Activated naive CD4-positive, alpha-beta T cell treated with anti-CD3 and anti-CD28 coated beads, Interleukin-2, amount 50 U/mL, for 72 hours (primary cell): Measurements from ENCODE around the gene UBQLNL. TPM values are rescaled to one million over a fixed set of nuclear protein-coding genes. Genes with fewer than 3 reads are reported as not detected.

Experiments used
- ATAC-seq, 2 donors: fragments of 150-1000 bp; cut with Tn5 transposase; 2 replicates each; pipeline ENCODE4 v1.10.0; 2021; ENCODE audit warnings: mild to moderate bottlenecking in 2 of 2, moderate library complexity in 2 of 2
- DNase-seq, 2 donors: peaks; one replicate each; pipeline ENCODE4 v3.0.0; 2021 to 2022; ENCODE audit warnings: low spot score in 2 of 2
- H3K27ac Mint-ChIP-seq, 2 donors: one replicate each; pipeline ENCODE4 v1.8.0; 2022; ENCODE audit warnings: mild to moderate bottlenecking in 2 of 2, mixed read lengths in 2 of 2
- H3K36me3 Mint-ChIP-seq, 2 donors: one replicate each; pipeline ENCODE4 v1.8.0; 2022; ENCODE audit warnings: mixed read lengths in 2 of 2
- H3K9me3 Mint-ChIP-seq, 2 donors: one replicate each; pipeline ENCODE4 v1.8.0; 2022; ENCODE audit warnings: mixed read lengths in 2 of 2
- total RNA-seq, 2 donors: library from RNA; stranded (reverse); gene quantifications; one replicate each; pipeline ENCODE4 v1.2.3, GENCODE V29; 2022

UBQLNL gene, protein sequence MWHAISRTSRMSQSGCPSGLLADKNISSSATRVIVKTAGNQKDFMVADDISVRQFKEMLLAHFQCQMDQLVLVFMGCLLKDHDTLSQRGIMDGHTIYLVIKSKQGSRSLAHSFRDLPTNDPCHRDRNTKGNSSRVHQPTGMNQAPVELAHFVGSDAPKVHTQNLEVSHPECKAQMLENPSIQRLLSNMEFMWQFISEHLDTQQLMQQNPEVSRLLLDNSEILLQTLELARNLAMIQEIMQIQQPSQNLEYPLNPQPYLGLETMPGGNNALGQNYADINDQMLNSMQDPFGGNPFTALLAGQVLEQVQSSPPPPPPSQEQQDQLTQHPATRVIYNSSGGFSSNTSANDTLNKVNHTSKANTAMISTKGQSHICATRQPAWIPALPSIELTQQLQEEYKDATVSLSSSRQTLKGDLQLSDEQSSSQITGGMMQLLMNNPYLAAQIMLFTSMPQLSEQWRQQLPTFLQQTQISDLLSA
- under 1 TPM; 0.21 to 0.32 TPM for total RNA-seq

- ATAC-seq (no peak), DNase-seq (no peak)
- Mint-ChIP-seq H3K36me3 (no peaks in the 10 kb centered on the region), H3K9me3 (no peaks in the 10 kb centered on the region), H3K27ac (no peak within 1 kb of the TSS)
Observed at GRCh38 chr11:5516599-5516998, at the start of gene UBQLNL. Gene UBQLNL (minus strand): TSS chr11:5516699. CDS start chr11:5516441, 258 bp downstream.

DNA sequence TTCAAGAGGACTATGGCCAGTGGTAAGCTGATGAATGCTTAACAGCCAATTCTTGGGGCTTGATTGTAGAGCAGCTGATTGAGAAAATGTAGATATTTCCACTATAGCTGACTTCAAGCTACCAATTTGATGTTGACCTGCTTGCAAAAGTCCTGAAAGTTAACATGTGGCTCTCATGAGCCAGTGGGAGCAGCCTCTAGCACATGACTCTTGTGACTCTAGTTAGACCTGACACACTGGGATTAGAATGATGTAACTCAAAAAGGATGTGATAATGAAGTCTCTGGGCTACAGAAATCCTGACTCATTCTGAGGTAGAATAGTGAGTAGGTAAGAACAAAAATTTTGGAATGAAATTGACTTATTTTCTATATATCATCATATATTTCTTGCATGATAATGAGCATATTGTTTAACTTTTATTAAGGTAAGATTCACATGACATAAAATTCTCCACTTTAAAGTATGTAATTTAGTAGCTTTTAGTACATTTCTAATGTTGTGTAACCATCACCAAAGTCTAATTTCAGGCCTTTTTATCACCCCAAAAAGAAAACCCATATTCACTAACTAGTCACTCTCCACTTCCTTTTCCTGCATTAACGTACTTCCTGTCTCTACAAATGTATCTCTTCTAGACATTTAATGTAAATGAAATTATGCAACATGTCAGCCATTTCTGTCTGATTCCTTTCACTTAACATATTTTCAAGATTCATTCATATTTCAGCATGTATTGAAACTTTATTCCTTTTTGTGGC is 47.9 kb upstream of the UBQLNL start:
- peaks cover 3 to 8% of the 10 kb centered on the region in 2 donors for H3K9me3 Mint-ChIP-seq
- DNase-seq = no peak
- ATAC-seq = no peak
- H3K36me3 Mint-ChIP-seq = peaks cover 4 to 5% of the 10 kb centered on the region in 2 donors
- H3K27ac Mint-ChIP-seq = no peak overlapping the region

- no peaks in the 10 kb centered on the region for H3K36me3 Mint-ChIP-seq
- no peak overlapping the region for H3K27ac Mint-ChIP-seq
- H3K9me3 Mint-ChIP-seq = no peaks in the 10 kb centered on the region
- ATAC-seq = no peak
- no peak for DNase-seq
Observed at GRCh38 chr11:5557751-5558150, 41.3 kb upstream of the UBQLNL start.

DNA sequence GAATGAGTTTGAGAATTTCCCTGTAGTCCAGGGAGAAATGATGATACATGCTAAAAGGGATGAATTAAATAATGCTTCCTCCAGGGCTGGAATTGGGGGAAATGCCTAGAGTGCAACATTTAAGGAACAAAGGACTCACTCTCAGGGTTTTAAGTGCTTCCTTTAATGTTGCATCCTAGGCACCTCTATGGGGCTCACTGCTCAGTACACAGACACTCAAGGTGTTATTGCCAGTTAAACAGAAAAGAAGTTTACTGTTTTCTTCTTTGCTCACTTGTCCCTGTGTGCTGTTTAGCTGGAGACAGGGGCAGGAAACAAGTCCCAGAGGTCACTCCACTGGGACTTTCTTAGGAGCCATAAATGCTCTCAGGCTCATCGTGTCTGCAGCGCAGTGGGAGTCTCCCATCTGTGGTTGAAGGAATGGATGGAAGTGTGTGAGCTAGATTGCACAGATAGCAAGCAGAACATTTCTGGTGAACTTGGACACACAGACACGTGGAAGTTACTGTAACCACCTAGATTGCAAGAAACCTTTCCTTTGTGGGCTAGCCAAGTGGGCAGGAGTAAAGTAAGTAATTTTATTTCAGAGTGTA is 40.2 kb upstream of the UBQLNL start:
- DNase-seq = no peak
- no peaks in the 10 kb centered on the region for H3K36me3 Mint-ChIP-seq
- ATAC-seq = no peak
- no peak overlapping the region for H3K27ac Mint-ChIP-seq
- H3K9me3 Mint-ChIP-seq = no peaks in the 10 kb centered on the region

DNA sequence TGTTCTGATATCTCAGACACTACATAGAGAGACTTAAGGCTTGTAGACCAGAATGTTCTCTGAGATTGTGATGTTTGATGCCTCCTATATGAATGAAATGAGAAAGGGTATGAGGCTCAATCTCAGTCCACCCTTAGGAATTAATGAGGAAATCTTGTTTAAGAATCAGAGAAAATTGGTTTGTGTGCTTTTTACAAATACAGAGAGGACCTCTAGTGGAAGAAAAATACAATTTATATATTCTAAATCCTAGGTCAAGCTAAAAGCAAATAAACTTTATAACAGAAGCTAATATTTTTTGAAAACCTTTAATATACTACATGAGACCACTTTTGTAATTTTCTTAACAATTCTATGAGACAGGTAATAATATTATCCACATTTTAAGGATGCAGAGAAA is 36.8 kb upstream of the UBQLNL start:
- DNase-seq (no peak), ATAC-seq (no peak)
- Mint-ChIP-seq H3K27ac (no peak overlapping the region), H3K36me3 (no peaks in the 10 kb centered on the region), H3K9me3 (no peaks in the 10 kb centered on the region)

- no peaks in the 10 kb centered on the region for H3K36me3 Mint-ChIP-seq
- peak; percentile 30 to 46 for ATAC-seq
- no peaks in the 10 kb centered on the region for H3K9me3 Mint-ChIP-seq
- DNase-seq = no peak
- H3K27ac Mint-ChIP-seq = peak overlapping the region in 1 of 2 donors; percentile 40
Observed at GRCh38 chr11:5550440-5551095, 34.1 kb upstream of the UBQLNL start.

GRCh38 chr11:5548440-5548839 is 31.9 kb upstream of the UBQLNL start, which contains the start of gene OR52H1:
Gene OR52H1 (minus strand): TSS chr11:5548540. CDS start chr11:5545505, 3,035 bp downstream.
- DNase-seq (no peak), ATAC-seq (no peak)
- Mint-ChIP-seq H3K36me3 (no peaks in the 10 kb centered on the region), H3K27ac (no peak within 1 kb of the TSS), H3K9me3 (no peaks in the 10 kb centered on the region)

DNA sequence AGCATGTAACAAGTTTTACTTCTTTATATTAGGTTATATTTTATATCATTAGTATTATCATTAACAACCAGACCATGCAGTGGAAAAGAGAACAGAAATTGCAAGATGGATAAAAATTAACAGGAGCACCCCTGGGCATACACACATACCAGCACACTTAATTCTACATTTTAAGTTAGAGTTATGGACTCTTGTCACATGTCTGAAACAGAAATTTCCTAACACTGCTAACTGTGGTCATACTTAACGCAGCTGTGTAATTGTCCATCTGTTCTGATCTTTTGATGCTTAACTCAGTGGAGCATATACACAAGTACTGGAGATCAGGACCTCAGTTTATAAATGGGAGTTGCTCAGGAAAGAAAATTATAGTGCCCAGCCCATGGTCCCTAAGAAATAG is 31.5 kb upstream of the UBQLNL start:
- H3K36me3 Mint-ChIP-seq = no peaks in the 10 kb centered on the region
- no peak overlapping the region for H3K27ac Mint-ChIP-seq
- no peaks in the 10 kb centered on the region for H3K9me3 Mint-ChIP-seq
- ATAC-seq (no peak), DNase-seq (no peak)

GRCh38 chr11:5546457-5546856 is 30.0 kb upstream of the UBQLNL start:
- no peaks in the 10 kb centered on the region for H3K36me3 Mint-ChIP-seq
- DNase-seq (no peak), ATAC-seq (no peak)
- H3K27ac Mint-ChIP-seq = no peak overlapping the region
- no peaks in the 10 kb centered on the region for H3K9me3 Mint-ChIP-seq

DNA sequence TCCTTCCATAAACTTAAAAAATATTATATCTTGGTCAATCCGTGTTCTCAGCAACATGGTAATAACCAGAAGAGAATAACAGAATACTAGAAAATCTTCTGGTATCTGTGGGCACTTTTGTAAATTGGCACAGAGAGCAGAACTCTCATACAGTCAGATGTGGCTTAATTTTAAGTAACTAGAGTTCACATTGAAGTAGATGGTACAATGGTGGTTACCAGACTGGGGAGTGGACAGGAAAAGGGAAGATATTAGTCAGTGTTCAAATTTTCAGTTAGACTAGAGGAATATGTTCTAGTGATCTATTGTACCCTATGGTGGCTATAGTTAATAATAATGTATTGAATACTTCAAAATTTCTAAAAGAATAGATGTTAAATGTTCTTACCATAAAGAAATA is 24.9 kb upstream of the UBQLNL start:
- Mint-ChIP-seq H3K27ac (no peak overlapping the region), H3K9me3 (peaks cover 0 to 5% of the 10 kb centered on the region in 2 donors), H3K36me3 (peaks cover 0 to 10% of the 10 kb centered on the region in 2 donors)
- no peak for ATAC-seq
- DNase-seq = no peak

GRCh38 chr11:5536482-5536881 is 20.0 kb upstream of the UBQLNL start:
- DNase-seq = no peak
- Mint-ChIP-seq H3K36me3 (peaks cover 0 to 10% of the 10 kb centered on the region in 2 donors), H3K9me3 (peaks cover 0 to 5% of the 10 kb centered on the region in 2 donors), H3K27ac (no peak overlapping the region)
- ATAC-seq = no peak

- Mint-ChIP-seq H3K36me3 (peaks cover 0 to 10% of the 10 kb centered on the region in 2 donors), H3K27ac (no peak overlapping the region), H3K9me3 (peaks cover 0 to 5% of the 10 kb centered on the region in 2 donors)
- DNase-seq = no peak
- no peak for ATAC-seq
Observed at GRCh38 chr11:5534046-5534445, 17.5 kb upstream of the UBQLNL start.

DNA sequence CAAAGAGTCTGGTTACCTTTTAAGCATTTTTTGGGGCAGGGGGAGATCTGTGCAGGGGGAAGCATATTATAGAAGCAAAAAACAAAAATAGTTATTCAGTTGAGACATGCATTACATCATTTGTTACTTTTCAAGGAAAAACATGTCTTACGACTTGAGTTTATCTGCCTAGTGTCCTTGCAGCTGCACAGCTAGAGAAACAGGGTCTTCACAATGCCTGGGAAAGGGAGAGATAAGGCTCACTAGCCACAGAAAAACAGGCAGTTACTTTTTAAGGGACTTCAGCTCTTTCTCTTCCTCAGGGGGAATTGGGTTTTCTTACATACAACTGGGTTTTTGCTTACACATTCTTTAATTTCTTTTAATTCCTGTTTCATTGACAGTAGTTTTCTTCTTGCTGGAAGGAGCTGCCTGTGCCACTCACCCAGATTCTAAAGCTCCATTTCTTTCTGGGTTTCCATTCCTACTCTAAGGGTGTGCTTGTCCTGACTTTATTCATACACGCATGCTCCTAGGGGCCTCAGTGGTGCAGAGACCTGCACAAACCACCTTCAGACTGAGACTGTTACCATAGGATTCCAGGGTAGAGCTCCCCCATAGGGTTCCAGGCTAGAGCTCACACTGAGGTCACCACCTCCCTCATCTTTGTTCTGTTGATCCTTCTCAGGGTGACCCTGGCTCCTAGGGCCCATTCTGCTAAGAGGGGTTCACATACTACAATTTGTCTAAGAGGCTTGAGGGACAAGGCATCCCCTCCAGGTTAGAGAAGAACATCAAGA is 14.7 kb upstream of the UBQLNL start:
- Mint-ChIP-seq H3K27ac (no peak overlapping the region), H3K9me3 (no peaks in the 10 kb centered on the region), H3K36me3 (no peaks in the 10 kb centered on the region)
- DNase-seq (no peak), ATAC-seq (no peak)

DNA sequence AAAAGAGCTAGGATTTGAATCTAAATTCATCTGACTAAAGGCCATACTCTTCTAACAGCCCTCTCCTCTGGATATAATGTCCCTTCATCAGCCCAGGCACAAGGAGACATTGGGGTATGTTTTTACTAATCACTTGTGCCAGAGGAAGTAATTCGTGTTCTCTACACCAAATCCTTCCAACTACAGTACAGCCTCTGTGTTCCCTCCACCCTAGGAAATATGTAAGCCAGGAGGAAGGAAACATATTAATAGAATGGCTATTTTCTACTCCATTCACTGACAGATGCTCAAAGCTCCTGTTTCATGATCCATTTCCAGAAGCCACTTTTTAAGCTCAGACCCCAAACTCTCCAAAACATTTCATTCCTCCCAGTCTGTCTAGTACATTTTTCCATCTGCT is 12.0 kb upstream of the UBQLNL start:
- Mint-ChIP-seq H3K27ac (no peak overlapping the region), H3K36me3 (no peaks in the 10 kb centered on the region), H3K9me3 (no peaks in the 10 kb centered on the region)
- DNase-seq (no peak), ATAC-seq (no peak)

- ATAC-seq (no peak), DNase-seq (no peak)
- Mint-ChIP-seq H3K9me3 (no peaks in the 10 kb centered on the region), H3K36me3 (no peaks in the 10 kb centered on the region), H3K27ac (no peak overlapping the region)
Observed at GRCh38 chr11:5527716-5528115, 11.2 kb upstream of the UBQLNL start.

GRCh38 chr11:5524756-5525155 is 8.3 kb upstream of the UBQLNL start:
- H3K36me3 Mint-ChIP-seq = no peaks in the 10 kb centered on the region
- H3K27ac Mint-ChIP-seq = no peak overlapping the region
- H3K9me3 Mint-ChIP-seq = no peaks in the 10 kb centered on the region
- DNase-seq (no peak), ATAC-seq (no peak)
